Left forelimb (tissue), 1 donor: ENCODE data around the gene CIAO2B.
"Not testable (repeated sequence)": the region's sequence is repeated elsewhere in the genome, so short reads cannot be mapped to it uniquely, and the experiment has no call there.

Experiments
- DNase-seq: peaks from one replicate; pipeline ENCODE4 v3.0.0-alpha.2; 2018; ENCODE audit warnings: low spot score

CIAO2B gene

GRCh38 chr16:66934138-66934838 is at the start of gene CIAO2B:
TSS of gene CIAO2B (minus strand) at chr16:66934402. CDS start at chr16:66934364, 38 bp downstream.
- peak; percentile 95 for DNase-seq

GRCh38 chr16:66983033-66983432 is 48.8 kb upstream of the CIAO2B start:
- no peak for DNase-seq

- no peak for DNase-seq
These were observed 45.0 kb upstream of the CIAO2B start for GRCh38 chr16:66979011-66979717.

GRCh38 chr16:66977341-66978113 is 43.3 kb upstream of the CIAO2B start:
- peak; percentile 86 for DNase-seq

- DNase-seq, result no peak
These were observed 42.5 kb upstream of the CIAO2B start for GRCh38 chr16:66976746-66977145.

GRCh38 chr16:66975302-66975893 is 41.2 kb upstream of the CIAO2B start:
- DNase-seq, result no peak

- not testable (repeated sequence) for DNase-seq
These were observed 40.7 kb upstream of the CIAO2B start for GRCh38 chr16:66974932-66975246.

GRCh38 chr16:66974156-66974931 is 40.1 kb upstream of the CIAO2B start:
- not testable (repeated sequence) for DNase-seq

GRCh38 chr16:66973716-66974115 is 39.5 kb upstream of the CIAO2B start:
- DNase-seq, result no peak

- no peak for DNase-seq
These were observed 38.8 kb upstream of the CIAO2B start for GRCh38 chr16:66972983-66973382.

GRCh38 chr16:66970775-66971720 is 36.8 kb upstream of the CIAO2B start:
- no peak for DNase-seq

- DNase-seq, result no peak
These were observed 34.6 kb upstream of the CIAO2B start for GRCh38 chr16:66968847-66969246.

- DNase-seq, result no peak
These were observed 29.8 kb upstream of the CIAO2B start for GRCh38 chr16:66964049-66964448.

GRCh38 chr16:66961914-66962313 is 27.7 kb upstream of the CIAO2B start:
- DNase-seq, result no peak

GRCh38 chr16:66961065-66961744 is 27.0 kb upstream of the CIAO2B start, which contains the start of gene CES3:
TSS of gene CES3 (plus strand) at chr16:66961266. CDS start at chr16:66961308, 42 bp downstream.
- DNase-seq, result no peak

GRCh38 chr16:66960270-66960669 is 26.1 kb upstream of the CIAO2B start:
- no peak for DNase-seq

GRCh38 chr16:66959704-66960161 is 25.5 kb upstream of the CIAO2B start:
- no peak for DNase-seq

GRCh38 chr16:66958857-66959703 is 24.9 kb upstream of the CIAO2B start:
- no peak for DNase-seq

GRCh38 chr16:66956154-66956457 is 21.9 kb upstream of the CIAO2B start:
- DNase-seq, result not testable (repeated sequence)
